Mesothelial cell of epicardium (in vitro differentiated cells): ENCODE measurements around the gene BLCAP. TPM values are rescaled to one million over a fixed set of nuclear protein-coding genes. Genes with fewer than 3 reads are reported as not detected.

ENCODE experiments used
- DNase-seq, 2 experiments: peaks; one replicate each; pipeline ENCODE4 v3.0.0; 2021; ENCODE audit warnings: low spot score in 2 of 2; ENCODE audit not compliant: unreplicated experiment in 2 of 2
- H3K27ac Mint-ChIP-seq: 2 replicates; pipeline ENCODE4 v1.8.0; 2021; ENCODE audit warnings: mixed read lengths
- H3K27me3 Mint-ChIP-seq: 2 replicates; pipeline ENCODE4 v1.8.0; 2021; ENCODE audit warnings: low read depth, mixed read lengths
- H3K36me3 Mint-ChIP-seq: 2 replicates; pipeline ENCODE4 v1.8.0; 2021; ENCODE audit warnings: mixed read lengths
- H3K4me1 Mint-ChIP-seq: 2 replicates; pipeline ENCODE4 v1.8.0; 2021; ENCODE audit warnings: mixed read lengths
- H3K4me3 Mint-ChIP-seq: 2 replicates; pipeline ENCODE4 v1.8.0; 2021; ENCODE audit warnings: mild to moderate bottlenecking, moderate library complexity, mixed read lengths
- H3K9me3 Mint-ChIP-seq: 2 replicates; pipeline ENCODE4 v1.8.0; 2021; ENCODE audit warnings: mixed read lengths
- CTCF ChIP-seq: fragments of 200-600 bp; sonication (generic); IDR thresholded peaks from one replicate; pipeline ENCODE4 v1.5.0; 2021; ENCODE audit warnings: antibody characterized with exemption; ENCODE audit not compliant: unreplicated experiment
- total RNA-seq: library from RNA; stranded (reverse); gene quantifications from 3 replicates; pipeline ENCODE4 v1.2.1, GENCODE V29; 2021

Gene BLCAP
- total RNA-seq, 1 donor from 2014 or later, result 76.2 TPM

GRCh38 chr20:37562695-37563480, 35.2 kb upstream of the BLCAP start:
- Mint-ChIP-seq H3K9me3 (no peaks in the 10 kb centered on the region), H3K4me3 (no peak overlapping the region), H3K27me3 (peaks cover 4% of the 10 kb centered on the region), H3K4me1 (peaks cover 38% of the 10 kb centered on the region), H3K36me3 (no peaks in the 10 kb centered on the region), H3K27ac (no peak overlapping the region)
- no peak for DNase-seq
- TF ChIP-seq CTCF, result no peak

GRCh38 chr20:37560629-37561028, 33.0 kb upstream of the BLCAP start:
- H3K4me3 Mint-ChIP-seq, result no peak overlapping the region
- H3K36me3 Mint-ChIP-seq, result no peaks in the 10 kb centered on the region
- H3K9me3 Mint-ChIP-seq, result no peaks in the 10 kb centered on the region
- H3K27ac Mint-ChIP-seq, result peak overlapping the region; percentile 8
- no peak for DNase-seq
- H3K4me1 Mint-ChIP-seq, result peaks cover 24% of the 10 kb centered on the region
- H3K27me3 Mint-ChIP-seq, result peaks cover 4% of the 10 kb centered on the region
- no peak for TF ChIP-seq CTCF

- Mint-ChIP-seq H3K27ac (no peak overlapping the region), H3K36me3 (no peaks in the 10 kb centered on the region), H3K4me3 (no peak overlapping the region), H3K4me1 (peaks cover 18% of the 10 kb centered on the region), H3K9me3 (no peaks in the 10 kb centered on the region), H3K27me3 (peaks cover 2% of the 10 kb centered on the region)
- no peak for DNase-seq
- no peak for TF ChIP-seq CTCF
Measured at GRCh38 chr20:37559312-37560027, 31.8 kb upstream of the BLCAP start.

- H3K27ac Mint-ChIP-seq, result no peak overlapping the region
- H3K27me3 Mint-ChIP-seq, result no peaks in the 10 kb centered on the region
- H3K4me3 Mint-ChIP-seq, result no peak overlapping the region
- TF ChIP-seq CTCF, result no peak
- H3K4me1 Mint-ChIP-seq, result peaks cover 13% of the 10 kb centered on the region
- DNase-seq, result no peak
- no peaks in the 10 kb centered on the region for H3K36me3 Mint-ChIP-seq
- no peaks in the 10 kb centered on the region for H3K9me3 Mint-ChIP-seq
Measured at GRCh38 chr20:37558779-37559178, 31.1 kb upstream of the BLCAP start.

- no peaks in the 10 kb centered on the region for H3K9me3 Mint-ChIP-seq
- no peak overlapping the region for H3K27ac Mint-ChIP-seq
- DNase-seq, result no peak
- no peaks in the 10 kb centered on the region for H3K27me3 Mint-ChIP-seq
- no peak for TF ChIP-seq CTCF
- H3K4me1 Mint-ChIP-seq, result peaks cover 9% of the 10 kb centered on the region
- no peaks in the 10 kb centered on the region for H3K36me3 Mint-ChIP-seq
- H3K4me3 Mint-ChIP-seq, result no peak overlapping the region
Measured at GRCh38 chr20:37558306-37558705, 30.6 kb upstream of the BLCAP start.
